ENCODE results near the gene ZBTB47.

Gene ZBTB47

DNA sequence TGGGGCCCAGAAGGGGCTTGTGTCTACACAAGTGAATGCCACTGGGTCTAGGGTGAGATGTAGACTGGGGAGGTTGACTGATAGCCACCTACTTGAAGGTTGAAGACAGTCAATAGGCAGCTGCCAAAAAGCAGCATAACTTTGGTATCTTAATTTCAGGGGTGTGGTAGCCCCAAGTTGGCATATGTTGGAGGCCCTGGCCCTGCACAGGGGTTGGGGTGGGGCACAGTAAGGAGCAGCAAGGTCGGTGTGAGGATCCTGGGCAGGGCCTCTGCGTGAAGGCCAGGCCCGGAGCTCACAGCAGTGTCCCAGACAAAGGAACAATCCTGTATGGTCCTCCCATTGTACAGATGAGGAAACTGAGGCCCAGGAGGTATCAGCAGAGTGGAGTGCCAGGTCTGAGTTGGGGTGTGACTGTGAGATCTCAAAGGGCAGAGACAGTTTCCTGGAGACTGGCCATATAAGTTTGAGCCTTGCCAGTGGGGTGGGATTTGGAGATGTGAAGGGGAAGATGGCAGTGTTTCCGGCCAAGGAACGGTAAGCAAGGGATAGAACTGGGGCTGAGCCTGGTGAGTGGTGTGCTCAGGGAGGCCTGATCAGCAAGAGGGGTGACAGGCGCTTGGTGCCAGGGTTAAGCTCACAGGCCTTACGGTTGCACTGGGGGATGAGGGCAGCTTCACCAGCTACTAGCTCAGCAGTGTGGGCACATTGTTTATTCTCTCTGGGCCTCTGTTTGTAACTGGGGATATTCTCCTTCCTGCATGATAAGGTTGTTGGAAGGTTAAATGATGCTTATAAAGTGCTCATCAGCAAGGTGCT lies 33.5 kb downstream of the ZBTB47 start:
- no peak overlapping the region for H3K27ac ChIP-seq
- H3K9me3 ChIP-seq (ENCODE audit: low read depth, low read length) = no peaks in the 10 kb centered on the region
- H3K4me3 ChIP-seq = no peak overlapping the region
- TF ChIP-seq POLR2AphosphoS5 (IDR thresholded peaks at IDR 0.05; ENCODE audit: borderline replicate concordance, low read depth, low read length) = no peak
- TF ChIP-seq FOXP2 (optimal IDR thresholded peaks at IDR 0.05; ENCODE audit: control extremely low read depth, extremely low read length, insufficient read depth) = no peak
- no peak for TF ChIP-seq EZH2 (IDR thresholded peaks at IDR 0.05)
- H3K36me3 ChIP-seq (ENCODE audit: insufficient read depth, low read length) = no peaks in the 10 kb centered on the region
- H3K9ac ChIP-seq (ENCODE audit: insufficient read length) = no peak overlapping the region
- DNase-seq (ENCODE audit: low read depth, low spot score) = no peak

DNA sequence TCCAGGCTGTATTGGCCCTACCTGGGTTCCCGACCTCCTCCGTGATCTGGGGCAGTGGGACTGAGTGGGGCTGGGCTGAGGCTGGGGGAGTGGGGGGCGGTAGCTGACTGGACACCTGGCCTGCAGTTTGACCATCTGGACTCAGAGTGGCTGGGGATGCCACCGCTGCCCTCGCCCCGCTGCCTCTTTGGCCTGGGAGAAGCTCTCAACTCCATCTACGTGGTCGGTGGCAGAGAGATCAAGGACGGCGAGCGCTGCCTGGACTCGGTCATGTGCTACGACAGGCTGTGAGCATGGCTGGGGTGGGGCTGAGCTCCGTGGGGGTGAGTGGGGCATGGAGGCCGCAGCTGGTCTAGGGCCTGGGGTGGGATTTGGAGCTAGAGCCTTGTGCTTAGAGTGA lies 34.5 kb downstream of the ZBTB47 start:
- Histone ChIP-seq H3K9ac (ENCODE audit: insufficient read length) (no peak overlapping the region), H3K27ac (no peak overlapping the region), H3K9me3 (ENCODE audit: low read depth, low read length) (no peaks in the 10 kb centered on the region), H3K4me3 (no peak overlapping the region), H3K36me3 (ENCODE audit: insufficient read depth, low read length) (no peaks in the 10 kb centered on the region)
- DNase-seq (ENCODE audit: low read depth, low spot score) = no peak
- TF ChIP-seq FOXP2 (optimal IDR thresholded peaks at IDR 0.05; ENCODE audit: control extremely low read depth, extremely low read length, insufficient read depth) (no peak), EZH2 (IDR thresholded peaks at IDR 0.05) (no peak), POLR2AphosphoS5 (IDR thresholded peaks at IDR 0.05; ENCODE audit: borderline replicate concordance, low read depth, low read length) (no peak)

DNA sequence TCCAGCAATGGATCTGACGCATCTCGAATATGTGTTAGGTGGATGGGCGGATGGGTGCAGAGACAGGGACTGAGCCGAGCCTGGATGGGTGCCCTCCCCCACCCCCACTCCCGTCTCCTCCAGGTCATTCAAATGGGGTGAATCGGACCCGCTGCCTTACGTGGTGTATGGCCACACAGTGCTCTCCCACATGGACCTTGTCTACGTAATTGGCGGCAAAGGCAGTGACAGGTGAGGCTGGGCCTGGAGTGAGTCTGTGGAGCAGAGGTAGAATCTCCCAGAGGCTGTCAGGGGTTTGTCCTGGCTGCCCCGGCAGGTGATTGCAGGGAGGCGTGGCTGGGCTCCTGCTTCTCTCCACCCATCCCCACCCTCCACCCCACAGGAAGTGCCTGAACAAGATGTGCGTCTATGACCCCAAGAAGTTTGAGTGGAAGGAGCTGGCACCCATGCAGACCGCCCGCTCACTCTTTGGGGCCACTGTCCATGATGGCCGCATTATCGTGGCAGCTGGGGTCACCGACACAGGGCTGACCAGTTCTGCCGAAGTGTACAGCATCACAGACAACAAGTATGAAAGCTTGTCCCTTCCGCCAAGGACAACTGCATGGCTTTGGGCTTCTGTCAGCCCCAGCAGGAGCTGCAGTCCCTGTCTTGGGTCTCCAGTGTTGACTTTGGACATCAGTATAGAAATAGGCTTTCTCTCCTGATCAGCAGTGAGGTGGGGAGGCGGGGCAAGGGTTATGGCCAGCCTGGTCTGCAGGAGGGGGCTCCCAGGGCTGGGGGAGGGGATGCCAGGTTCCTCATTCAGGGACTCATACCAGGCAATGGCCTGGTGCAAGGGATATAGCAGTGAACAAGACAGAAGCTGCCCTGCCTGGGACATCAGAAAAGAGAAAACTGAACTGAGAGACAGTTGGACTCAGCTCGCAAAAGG lies 35.3 kb downstream of the ZBTB47 start:
- Histone ChIP-seq H3K27ac (no peak overlapping the region), H3K9ac (ENCODE audit: insufficient read length) (no peak overlapping the region), H3K4me3 (no peak overlapping the region), H3K9me3 (ENCODE audit: low read depth, low read length) (no peaks in the 10 kb centered on the region), H3K36me3 (ENCODE audit: insufficient read depth, low read length) (no peaks in the 10 kb centered on the region)
- TF ChIP-seq FOXP2 (optimal IDR thresholded peaks at IDR 0.05; ENCODE audit: control extremely low read depth, extremely low read length, insufficient read depth) (no peak), POLR2AphosphoS5 (IDR thresholded peaks at IDR 0.05; ENCODE audit: borderline replicate concordance, low read depth, low read length) (no peak), EZH2 (IDR thresholded peaks at IDR 0.05) (no peak)
- no peak for DNase-seq (ENCODE audit: low read depth, low spot score)

DNA sequence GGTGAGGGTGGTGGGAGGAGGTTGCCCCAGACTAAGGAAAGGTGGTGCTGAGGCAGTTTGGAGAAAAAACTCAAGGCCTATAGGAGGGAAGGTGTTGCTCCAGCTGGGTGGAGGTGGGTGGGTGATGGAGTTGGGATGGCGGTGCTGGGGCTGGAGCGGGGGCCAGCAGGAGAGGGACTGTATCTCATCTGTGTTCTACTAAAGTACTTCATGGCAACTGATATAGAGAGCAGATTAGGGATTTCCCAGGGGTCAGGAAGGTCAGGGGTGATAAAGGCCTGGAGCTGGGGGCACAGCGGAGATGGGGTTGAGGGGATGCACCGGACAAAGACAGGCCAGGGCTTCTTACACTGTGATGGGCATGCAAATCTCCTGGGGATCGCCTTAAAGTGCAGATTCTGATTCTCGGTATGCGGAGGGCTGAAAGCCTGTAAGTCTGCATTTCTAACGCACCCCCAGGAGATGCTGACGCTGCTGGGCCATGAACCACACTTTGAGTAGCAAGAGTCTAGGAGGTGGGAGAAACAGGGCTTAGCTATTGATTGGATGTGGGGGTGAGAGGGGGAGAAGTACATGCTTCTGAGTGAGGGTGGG lies 36.0 kb downstream of the ZBTB47 start:
- H3K9me3 ChIP-seq (ENCODE audit: low read depth, low read length) = no peaks in the 10 kb centered on the region
- TF ChIP-seq FOXP2 (optimal IDR thresholded peaks at IDR 0.05; ENCODE audit: control extremely low read depth, extremely low read length, insufficient read depth) (no peak), POLR2AphosphoS5 (IDR thresholded peaks at IDR 0.05; ENCODE audit: borderline replicate concordance, low read depth, low read length) (no peak), EZH2 (IDR thresholded peaks at IDR 0.05) (no peak)
- H3K4me3 ChIP-seq = no peak overlapping the region
- no peak overlapping the region for H3K27ac ChIP-seq
- no peak for DNase-seq (ENCODE audit: low read depth, low spot score)
- H3K36me3 ChIP-seq (ENCODE audit: insufficient read depth, low read length) = no peaks in the 10 kb centered on the region
- H3K9ac ChIP-seq (ENCODE audit: insufficient read length) = no peak overlapping the region

DNA sequence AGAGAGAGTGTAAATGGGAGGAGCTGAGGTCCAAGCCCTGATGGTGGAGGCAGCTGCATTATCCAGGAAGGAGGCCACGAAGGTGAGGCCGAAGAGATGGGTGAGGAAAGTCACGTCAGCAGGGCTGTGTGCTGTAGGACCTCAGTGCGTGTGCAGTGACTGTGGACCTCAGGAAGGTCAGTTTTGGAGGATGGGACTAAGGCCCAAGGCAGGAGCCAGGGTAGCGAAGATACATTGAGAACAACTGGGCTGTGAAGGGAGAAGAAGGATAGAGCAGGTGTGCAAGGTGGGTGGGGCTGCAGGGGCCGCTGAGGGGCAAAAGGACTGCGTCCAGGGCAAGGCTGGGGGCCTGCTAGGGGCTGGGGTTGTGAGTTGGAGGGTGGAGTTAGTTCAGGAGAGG lies 36.7 kb downstream of the ZBTB47 start:
- H3K27ac ChIP-seq = no peak overlapping the region
- TF ChIP-seq EZH2 (IDR thresholded peaks at IDR 0.05) (no peak), FOXP2 (optimal IDR thresholded peaks at IDR 0.05; ENCODE audit: control extremely low read depth, extremely low read length, insufficient read depth) (no peak), POLR2AphosphoS5 (IDR thresholded peaks at IDR 0.05; ENCODE audit: borderline replicate concordance, low read depth, low read length) (no peak)
- no peaks in the 10 kb centered on the region for H3K9me3 ChIP-seq (ENCODE audit: low read depth, low read length)
- DNase-seq (ENCODE audit: low read depth, low spot score) = no peak
- H3K36me3 ChIP-seq (ENCODE audit: insufficient read depth, low read length) = no peaks in the 10 kb centered on the region
- no peak overlapping the region for H3K4me3 ChIP-seq
- no peak overlapping the region for H3K9ac ChIP-seq (ENCODE audit: insufficient read length)

DNA sequence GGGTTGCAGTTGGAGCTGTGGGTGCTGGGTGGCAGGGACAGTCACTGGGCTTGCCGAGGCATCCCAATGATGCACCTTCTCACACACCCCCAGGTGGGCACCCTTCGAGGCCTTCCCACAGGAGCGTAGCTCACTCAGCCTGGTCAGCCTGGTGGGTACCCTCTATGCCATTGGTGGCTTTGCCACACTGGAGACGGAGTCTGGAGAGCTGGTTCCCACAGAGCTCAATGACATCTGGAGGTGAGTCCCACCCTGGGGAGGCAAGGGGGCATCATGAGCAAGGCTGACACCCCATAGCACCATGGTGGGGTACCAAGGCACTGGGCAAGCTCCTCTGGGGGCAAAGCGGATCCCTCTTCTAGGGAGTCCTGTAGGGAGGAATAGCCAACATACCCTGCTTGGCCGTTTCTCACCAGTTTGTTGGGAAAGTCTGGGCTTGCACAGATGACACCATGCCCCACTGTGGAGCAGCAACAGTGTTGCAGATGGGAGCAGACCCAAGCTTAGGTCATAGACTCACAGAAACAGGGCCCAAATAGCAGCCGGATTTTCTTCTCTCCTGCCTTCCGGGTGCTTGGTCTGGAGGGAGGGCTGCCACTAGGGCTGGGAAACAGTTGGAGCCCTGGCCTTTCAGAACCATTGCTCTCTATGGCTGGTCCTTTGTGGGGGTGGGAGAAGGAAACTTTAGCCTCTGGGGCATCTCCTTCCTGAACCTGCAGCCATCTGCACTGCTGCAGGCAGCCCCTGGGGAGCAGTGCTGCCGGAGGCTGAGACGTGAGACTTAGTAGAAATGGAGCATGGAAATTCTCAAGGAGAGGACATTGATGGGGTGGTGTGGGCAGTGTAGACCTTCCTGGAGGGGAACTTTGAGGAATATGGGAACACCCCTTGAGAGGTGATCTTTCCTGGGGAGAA lies 37.5 kb downstream of the ZBTB47 start:
- H3K9me3 ChIP-seq (ENCODE audit: low read depth, low read length) = no peaks in the 10 kb centered on the region
- H3K4me3 ChIP-seq = no peak overlapping the region
- TF ChIP-seq FOXP2 (optimal IDR thresholded peaks at IDR 0.05; ENCODE audit: control extremely low read depth, extremely low read length, insufficient read depth) = no peak
- TF ChIP-seq POLR2AphosphoS5 (IDR thresholded peaks at IDR 0.05; ENCODE audit: borderline replicate concordance, low read depth, low read length) = no peak
- TF ChIP-seq EZH2 (IDR thresholded peaks at IDR 0.05) = no peak
- H3K9ac ChIP-seq (ENCODE audit: insufficient read length) = no peak overlapping the region
- DNase-seq (ENCODE audit: low read depth, low spot score) = no peak
- no peaks in the 10 kb centered on the region for H3K36me3 ChIP-seq (ENCODE audit: insufficient read depth, low read length)
- H3K27ac ChIP-seq = no peak overlapping the region

DNA sequence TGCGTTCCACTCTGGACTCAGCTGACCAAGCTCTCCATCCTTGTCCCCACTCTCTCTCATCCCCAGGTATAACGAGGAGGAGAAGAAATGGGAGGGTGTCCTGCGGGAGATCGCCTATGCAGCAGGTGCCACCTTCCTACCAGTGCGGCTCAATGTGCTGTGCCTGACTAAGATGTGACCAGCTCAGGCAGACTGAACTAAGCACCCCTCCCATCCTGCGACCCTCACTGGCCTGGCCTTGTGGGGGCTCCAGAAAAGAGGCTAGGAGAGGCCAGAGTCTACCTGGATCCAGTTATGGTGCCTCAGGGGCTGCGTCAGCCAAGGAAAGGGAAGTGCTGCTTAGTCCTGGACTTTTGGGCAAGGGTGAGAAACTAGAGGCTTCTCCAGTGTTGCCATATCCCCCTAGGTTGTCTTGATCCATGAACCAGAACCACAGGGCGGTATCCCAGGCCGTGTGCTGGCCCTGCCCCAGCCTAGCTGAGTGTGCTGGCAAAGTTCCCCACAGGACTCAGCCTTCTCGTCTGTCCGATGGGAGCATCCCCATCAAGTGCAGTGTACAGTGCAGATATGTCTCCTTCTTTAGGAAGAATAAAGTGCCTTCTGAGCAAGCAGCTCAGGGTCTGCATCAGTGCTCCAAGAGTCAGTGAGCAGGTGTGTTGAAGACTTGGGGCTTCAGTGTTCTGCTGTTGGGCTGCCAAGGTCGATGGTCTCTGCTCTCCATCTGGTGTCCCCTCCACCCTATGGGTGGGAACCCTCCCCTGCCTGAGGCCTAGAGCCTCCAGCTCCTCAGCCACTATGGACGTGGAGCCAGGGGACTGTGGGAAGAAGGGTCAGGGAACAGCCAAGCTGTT lies 38.5 kb downstream of the ZBTB47 start:
- H3K9ac ChIP-seq (ENCODE audit: insufficient read length) = no peak overlapping the region
- H3K36me3 ChIP-seq (ENCODE audit: insufficient read depth, low read length) = no peaks in the 10 kb centered on the region
- H3K9me3 ChIP-seq (ENCODE audit: low read depth, low read length) = no peaks in the 10 kb centered on the region
- no peak overlapping the region for H3K4me3 ChIP-seq
- no peak for DNase-seq (ENCODE audit: low read depth, low spot score)
- no peak overlapping the region for H3K27ac ChIP-seq
- TF ChIP-seq FOXP2 (optimal IDR thresholded peaks at IDR 0.05; ENCODE audit: control extremely low read depth, extremely low read length, insufficient read depth) (no peak), POLR2AphosphoS5 (IDR thresholded peaks at IDR 0.05; ENCODE audit: borderline replicate concordance, low read depth, low read length) (no peak), EZH2 (IDR thresholded peaks at IDR 0.05) (no peak)

All from SK-N-MC (cell line).